Trophoblast cell (in vitro differentiated cells and primary cell): ENCODE data around the gene BCAP31.

Source experiments
- DNase-seq, 2 donors: peaks; one replicate each; pipeline ENCODE4 v3.0.0-alpha.2; 2016
- H2AFZ ChIP-seq: 2 replicates; pipeline ENCODE4 v1.6.1; 2013; ENCODE audit warnings: low read length, moderate library complexity, mild to moderate bottlenecking; ENCODE audit not compliant: insufficient read depth, poor library complexity
- H2AK5ac ChIP-seq: 2 replicates; pipeline ENCODE4 v1.6.1; 2013; ENCODE audit warnings: mild to moderate bottlenecking, low read length
- H2BK120ac ChIP-seq: 2 replicates; pipeline ENCODE4 v1.6.1; 2013; ENCODE audit warnings: low read length, mild to moderate bottlenecking, moderate library complexity; ENCODE audit not compliant: insufficient read depth, poor library complexity
- H2BK12ac ChIP-seq: 2 replicates; pipeline ENCODE4 v1.6.1; 2013; ENCODE audit warnings: mild to moderate bottlenecking, low read length, moderate library complexity
- H2BK5ac ChIP-seq: 2 replicates; pipeline ENCODE4 v1.6.1; 2013; ENCODE audit warnings: low read length, low read depth, moderate library complexity, mild to moderate bottlenecking; ENCODE audit not compliant: poor library complexity
- H3K14ac ChIP-seq: 2 replicates; pipeline ENCODE4 v1.6.1; 2013; ENCODE audit warnings: mild to moderate bottlenecking, low read length
- H3K18ac ChIP-seq: 2 replicates; pipeline ENCODE4 v1.6.1; 2013; ENCODE audit warnings: mild to moderate bottlenecking, low read length
- H3K23ac ChIP-seq: 2 replicates; pipeline ENCODE4 v1.6.1; 2013; ENCODE audit warnings: low read length
- H3K27ac ChIP-seq: 2 replicates; pipeline ENCODE4 v1.5.1; 2013; ENCODE audit warnings: low read depth, mild to moderate bottlenecking, inconsistent platforms, low read length, moderate library complexity
- H3K27me3 ChIP-seq: 2 replicates; pipeline ENCODE4 v1.6.1; 2013; ENCODE audit warnings: inconsistent platforms, mild to moderate bottlenecking, low read length, moderate library complexity; ENCODE audit not compliant: insufficient read depth
- H3K36me3 ChIP-seq, 2 experiments: 1 replicate in 1 of 2; 2 replicates in 1 of 2; pipeline ENCODE4 v1.6.1; 2013; ENCODE audit warnings: low read length in 2 of 2, mild to moderate bottlenecking in 2 of 2, moderate library complexity in 1 of 2; ENCODE audit not compliant: insufficient read depth in 2 of 2, control insufficient read depth in 1 of 2
- H3K4ac ChIP-seq: 2 replicates; pipeline ENCODE4 v1.6.1; 2013; ENCODE audit warnings: low read depth, mild to moderate bottlenecking, low read length, moderate library complexity
- H3K4me1 ChIP-seq, 2 experiments: 1 replicate in 1 of 2; 2 replicates in 1 of 2; pipeline ENCODE4 v1.6.1; 2013; ENCODE audit warnings: low read length in 2 of 2, mild to moderate bottlenecking in 2 of 2, moderate library complexity in 1 of 2; ENCODE audit not compliant: insufficient read depth in 2 of 2, control insufficient read depth in 1 of 2
- H3K4me2 ChIP-seq: 2 replicates; pipeline ENCODE4 v1.6.1; 2013; ENCODE audit warnings: inconsistent platforms, mild to moderate bottlenecking, low read length, moderate library complexity
- H3K4me3 ChIP-seq: 2 replicates; pipeline ENCODE4 v1.5.1; 2013; ENCODE audit warnings: mild to moderate bottlenecking, low read depth, low read length, inconsistent platforms
- H3K79me1 ChIP-seq: one replicate; pipeline ENCODE4 v1.6.1; 2013; ENCODE audit warnings: low read length
- H3K79me2 ChIP-seq: 2 replicates; pipeline ENCODE4 v1.6.1; 2013; ENCODE audit warnings: low read length, mild to moderate bottlenecking; ENCODE audit not compliant: control insufficient read depth, insufficient read depth, poor library complexity
- H3K9ac ChIP-seq: 2 replicates; pipeline ENCODE4 v1.6.1; 2013; ENCODE audit warnings: mild to moderate bottlenecking, low read length
- H3K9me3 ChIP-seq: 2 replicates; pipeline ENCODE4 v1.6.1; 2013; ENCODE audit warnings: low read depth, mild to moderate bottlenecking, control low read depth, inconsistent platforms, low read length; ENCODE audit not compliant: insufficient read depth
- H4K12ac ChIP-seq: 2 replicates; pipeline ENCODE4 v1.6.1; 2013; ENCODE audit warnings: low read depth, mild to moderate bottlenecking, low read length, moderate library complexity
- H4K8ac ChIP-seq: 2 replicates; pipeline ENCODE4 v1.6.1; 2013; ENCODE audit warnings: low read depth, mild to moderate bottlenecking, low read length, moderate library complexity
- H4K91ac ChIP-seq: one replicate; pipeline ENCODE4 v1.6.1; 2013; ENCODE audit warnings: low read depth, mild to moderate bottlenecking, low read length, moderate library complexity
- WGBS: extraction: QIAGEN DNeasy Blood & Tissue Kit; methylation state at CpG from one replicate; pipeline ENCODE4 v1.1.7; 2013; ENCODE audit warnings: missing lambda C conversion rate; ENCODE audit not compliant: insufficient read length, insufficient coverage; ENCODE audit errors: extremely low coverage; 5-methylcytosine and 5-hydroxymethylcytosine counted together

BCAP31 gene

DNA sequence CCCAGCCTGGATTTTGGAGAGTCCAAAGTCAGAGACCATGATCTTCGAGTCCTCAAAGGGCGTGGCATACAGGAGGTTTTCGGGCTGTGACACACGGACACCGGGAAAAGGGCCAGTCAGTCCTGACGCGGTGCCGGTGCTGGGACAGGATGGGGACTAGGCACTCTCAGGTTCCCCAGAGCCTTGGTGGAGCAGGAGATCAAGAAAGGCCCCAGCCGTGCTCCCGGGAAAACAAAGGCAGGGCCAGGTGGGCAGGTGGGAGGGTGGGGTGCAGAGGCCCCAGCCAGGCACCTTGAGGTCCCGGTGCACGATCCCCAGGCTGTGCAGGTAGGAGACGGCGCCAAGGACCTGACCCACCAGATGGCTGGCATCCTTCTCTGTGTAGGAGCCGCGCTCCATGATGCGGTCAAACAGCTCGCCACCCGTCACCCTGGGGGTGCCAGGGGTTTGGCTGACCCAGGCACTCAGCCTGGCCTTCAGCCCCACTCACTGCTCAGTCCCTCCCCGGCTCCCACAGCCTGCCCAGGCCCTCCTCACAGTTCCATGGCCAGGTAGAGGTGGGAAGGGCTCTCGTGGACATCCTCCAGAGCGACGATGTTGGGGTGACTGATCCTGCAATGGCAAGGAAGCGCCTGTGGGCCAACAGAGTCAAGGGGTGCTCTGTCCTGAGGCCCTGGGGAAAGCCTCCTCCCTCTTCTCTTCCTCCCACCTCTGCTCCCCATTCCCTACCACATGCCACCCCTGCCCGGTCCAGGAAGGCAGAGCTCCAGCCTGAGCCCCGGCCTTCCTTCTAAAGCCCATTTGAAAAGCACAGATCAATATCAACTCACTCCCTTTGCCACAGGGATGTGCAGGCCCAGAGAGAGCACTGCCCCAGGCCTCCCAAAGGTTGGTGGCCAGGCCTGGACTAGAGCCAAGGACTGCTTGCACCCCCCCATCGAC is 52.3 kb downstream of the BCAP31 start:
- H3K27me3 ChIP-seq, result peaks cover 3% of the 10 kb centered on the region
- no peak overlapping the region for H3K4me2 ChIP-seq
- no peak overlapping the region for H3K9ac ChIP-seq
- no peaks in the 10 kb centered on the region for H3K36me3 ChIP-seq
- H2BK120ac ChIP-seq, result no peak overlapping the region
- no peak overlapping the region for H4K12ac ChIP-seq
- no peak overlapping the region for H4K8ac ChIP-seq
- no peak overlapping the region for H3K4ac ChIP-seq
- no peak overlapping the region for H3K23ac ChIP-seq
- H3K18ac ChIP-seq, result no peak overlapping the region
- DNase-seq, result no peak
- no peak overlapping the region for H2AFZ ChIP-seq
- no peak overlapping the region for H2BK12ac ChIP-seq
- no peak overlapping the region for H2AK5ac ChIP-seq
- H3K79me2 ChIP-seq, result no peaks in the 10 kb centered on the region
- no peak overlapping the region for H3K14ac ChIP-seq
- H3K79me1 ChIP-seq, result no peaks in the 10 kb centered on the region
- H3K4me1 ChIP-seq, result peaks cover 0 to 3% of the 10 kb centered on the region in 2 experiments
- no peak overlapping the region for H3K4me3 ChIP-seq
- no peaks in the 10 kb centered on the region for H3K9me3 ChIP-seq
- H4K91ac ChIP-seq, result no peak overlapping the region
- no peak overlapping the region for H3K27ac ChIP-seq
- no peak overlapping the region for H2BK5ac ChIP-seq
- no CpG with 5 or more reads among the region's 27 CpGs for WGBS

GRCh38 chrX:153670748-153671588 is 53.2 kb downstream of the BCAP31 start:
- H3K9ac ChIP-seq, result no peak overlapping the region
- H4K12ac ChIP-seq, result no peak overlapping the region
- WGBS, result no CpG with 5 or more reads among the region's 23 CpGs
- no peak overlapping the region for H2BK5ac ChIP-seq
- H2AFZ ChIP-seq, result no peak overlapping the region
- H3K79me2 ChIP-seq, result no peaks in the 10 kb centered on the region
- no peaks in the 10 kb centered on the region for H3K79me1 ChIP-seq
- peaks cover 0 to 3% of the 10 kb centered on the region in 2 experiments for H3K4me1 ChIP-seq
- no peak overlapping the region for H3K4ac ChIP-seq
- no peak for DNase-seq
- H4K8ac ChIP-seq, result no peak overlapping the region
- H3K18ac ChIP-seq, result no peak overlapping the region
- no peaks in the 10 kb centered on the region for H3K9me3 ChIP-seq
- H3K23ac ChIP-seq, result no peak overlapping the region
- no peak overlapping the region for H3K27ac ChIP-seq
- H3K14ac ChIP-seq, result no peak overlapping the region
- no peak overlapping the region for H2BK120ac ChIP-seq
- H3K27me3 ChIP-seq, result peaks cover 3% of the 10 kb centered on the region
- H3K4me2 ChIP-seq, result no peak overlapping the region
- H4K91ac ChIP-seq, result no peak overlapping the region
- no peak overlapping the region for H2BK12ac ChIP-seq
- no peak overlapping the region for H2AK5ac ChIP-seq
- H3K4me3 ChIP-seq, result no peak overlapping the region
- no peaks in the 10 kb centered on the region for H3K36me3 ChIP-seq

- no peak overlapping the region for H2AK5ac ChIP-seq
- DNase-seq, result no peak
Observed at GRCh38 chrX:153669901-153670731, 54.1 kb downstream of the BCAP31 start.

More at GRCh38 chrX:153669901-153670731, 54.1 kb downstream of the BCAP31 start:
- no peak overlapping the region for H3K18ac ChIP-seq
- H3K23ac ChIP-seq, result no peak overlapping the region
- H3K4me2 ChIP-seq, result no peak overlapping the region
- H2AFZ ChIP-seq, result no peak overlapping the region
- no peak overlapping the region for H2BK120ac ChIP-seq
- no peak overlapping the region for H4K8ac ChIP-seq
- no peak overlapping the region for H2BK12ac ChIP-seq
- no peak overlapping the region for H3K4ac ChIP-seq
- WGBS, result no CpG with 5 or more reads among the region's 23 CpGs
- H3K4me1 ChIP-seq, result peaks cover 0 to 3% of the 10 kb centered on the region in 2 experiments
- no peak overlapping the region for H3K9ac ChIP-seq
- H4K12ac ChIP-seq, result no peak overlapping the region
- H3K9me3 ChIP-seq, result no peaks in the 10 kb centered on the region
- no peaks in the 10 kb centered on the region for H3K36me3 ChIP-seq
- peaks cover 3% of the 10 kb centered on the region for H3K27me3 ChIP-seq
- no peaks in the 10 kb centered on the region for H3K79me1 ChIP-seq
- H4K91ac ChIP-seq, result no peak overlapping the region
- no peak overlapping the region for H3K4me3 ChIP-seq
- H2BK5ac ChIP-seq, result no peak overlapping the region
- no peak overlapping the region for H3K27ac ChIP-seq
- H3K14ac ChIP-seq, result no peak overlapping the region
- H3K79me2 ChIP-seq, result no peaks in the 10 kb centered on the region
